ENCODE results near the gene KIF5B. TPM values are rescaled to one million over a fixed set of nuclear protein-coding genes. Genes with fewer than 3 reads are reported as not detected.

The KIF5B gene
- total and polyA plus RNA-seq, 2 of the 8 experiments (the other 6 are each of a cell fraction or from before 2014, with no cell fraction given), result 9.8 to 68.4 TPM

- H3K9me3 ChIP-seq (ENCODE audit: insufficient read depth in 2 of 2, low read depth in 1 of 2, low read length in 1 of 2), result no peaks in the 10 kb centered on the region
- no peak overlapping the region for H3K4ac ChIP-seq (replicated peaks; ENCODE audit: insufficient read length, low read depth, low read length)
- H3K27ac ChIP-seq (ENCODE audit: low read depth, low read length), result no peak overlapping the region
- no peak overlapping the region for H3K23ac ChIP-seq (ENCODE audit: insufficient read length)
- no peak overlapping the region for H3K18ac ChIP-seq (ENCODE audit: extremely low read depth, low read length)
- no peak overlapping the region for H2BK15ac ChIP-seq (ENCODE audit: low read length)
- POLR2A ChIA-PET (ENCODE audit: partially characterized antibody), result interaction anchor here (0.8 to 2.2 kb wide), 2 partner anchors 9 to 11 kb away, joined by 4 to 10 read pairs; no protein-coding TSS in a partner anchor
- no peaks in the 10 kb centered on the region for H3K79me1 ChIP-seq (ENCODE audit: low read depth, low read length)
- H4K20me1 ChIP-seq (replicated peaks in 1 of 2; ENCODE audit: control insufficient read depth in 1 of 2, insufficient read depth in 2 of 2, low read length in 2 of 2), result no peaks in the 10 kb centered on the region
- H3K79me2 ChIP-seq (ENCODE audit: control insufficient read depth in 1 of 2, insufficient read depth in 2 of 2, low read length in 2 of 2), result no peaks in the 10 kb centered on the region
- H2AK5ac ChIP-seq (ENCODE audit: low read depth, low read length), result no peak overlapping the region
- no peak overlapping the region for H2BK120ac ChIP-seq (replicated peaks; ENCODE audit: low read depth, low read length)
- peaks cover 0 to 5% (median 0%) of the 10 kb centered on the region in 4 experiments; a peak in 2 of 7 replicates for H3K4me1 ChIP-seq (replicated peaks in 1 of 4; ENCODE audit: control insufficient read depth in 3 of 4, insufficient read depth in 4 of 4, low read length in 3 of 4)
- no peak overlapping the region for H4K5ac ChIP-seq (ENCODE audit: insufficient read length, low read depth, low read length)
- H2BK20ac ChIP-seq (ENCODE audit: low read length), result no peak overlapping the region
- no peak overlapping the region for H3K4me2 ChIP-seq (ENCODE audit: insufficient read depth in 1 of 2, low read depth in 2 of 2, low read length in 2 of 2)
- H2BK5ac ChIP-seq (ENCODE audit: low read depth, low read length), result no peak overlapping the region
- DNase-seq (ENCODE audit: low read depth in 1 of 2, low spot score in 2 of 2) (no peak), FAIRE-seq (no peak)
- no peak overlapping the region for H3K9ac ChIP-seq (replicated peaks in 1 of 4; ENCODE audit: extremely low read depth in 1 of 4, low read depth in 3 of 4, low read length in 3 of 4)
- H2BK12ac ChIP-seq (ENCODE audit: low read depth, low read length), result no peak overlapping the region
- no peak overlapping the region for H4K8ac ChIP-seq (ENCODE audit: extremely low read depth, insufficient read depth, low read length)
- H2AFZ ChIP-seq (ENCODE audit: low read length), result no peak overlapping the region
- TF ChIP-seq MAFK (IDR thresholded peaks at IDR 0.05; ENCODE audit: low read depth, low read length), result no peak
- CTCF ChIA-PET (ENCODE audit: partially characterized antibody), result interaction anchor here (1.3 kb wide), 1 partner anchor 11 kb away, joined by 4 read pairs; no protein-coding TSS in a partner anchor
- no peaks in the 10 kb centered on the region for H3K23me2 ChIP-seq (ENCODE audit: low read depth, low read length)
- 75% methylated on average over 6 of the region's 6 CpGs; no CpG with 5 or more reads in 1 of the 2 experiments for WGBS, 2 experiments (ENCODE audit: extremely low coverage in 1 of 2, insufficient coverage in 1 of 2, insufficient read length in 1 of 2, insufficient replicate concordance in 2 of 2, low coverage in 1 of 2, low lambda C conversion rate in 2 of 2, missing lambda C conversion rate in 1 of 2)
- H4K91ac ChIP-seq (replicated peaks; ENCODE audit: insufficient read length, low read length), result no peak overlapping the region
- H3K56ac ChIP-seq (replicated peaks; ENCODE audit: insufficient read length, low read depth, low read length), result no peak overlapping the region
- H3K4me3 ChIP-seq (ENCODE audit: extremely low read depth in 1 of 4, insufficient read depth in 2 of 4, low read depth in 3 of 4, low read length in 4 of 4), result no peak overlapping the region
- H3K14ac ChIP-seq (ENCODE audit: insufficient read length), result no peak overlapping the region
- H3K36me3 ChIP-seq (ENCODE audit: control insufficient read depth in 2 of 4, insufficient read depth in 4 of 4, low read length in 3 of 4), result no peaks in the 10 kb centered on the region
- no peaks in the 10 kb centered on the region for H3K27me3 ChIP-seq (replicated peaks in 1 of 4; ENCODE audit: control insufficient read depth in 3 of 4, extremely low read depth in 1 of 4, insufficient read depth in 3 of 4, low read length in 3 of 4)
Measured at GRCh38 chr10:31994926-31995325, 61.3 kb downstream of the KIF5B start.
